WTC11 (cell line): ENCODE data around the gene BIRC3. TPM values are rescaled to one million over a fixed set of nuclear protein-coding genes. Genes with fewer than 3 reads are reported as not detected.

Experiments used
- ATAC-seq: fragments of 200-7000 bp; cut with Tn5 transposase; 2 replicates; pipeline ENCODE4 v1.10.0; 2021; ENCODE audit warnings: mild to moderate bottlenecking, moderate library complexity
- CTCF ChIA-PET: fragments of 300-600 bp; sonication (Branson Sonifier 250); formaldehyde crosslinking; loops from one replicate; lab custom pipeline; 2021; ENCODE audit warnings: antibody characterized with exemption; lab: Charles Lee
- POLR2A ChIA-PET: fragments of 350-600 bp; sonication (Branson Sonifier 250); formaldehyde crosslinking; loops from one replicate; lab custom pipeline; 2021; ENCODE audit warnings: antibody characterized with exemption; lab: Charles Lee
- DNase-seq: peaks from one replicate; pipeline ENCODE4 v3.0.0; 2021; ENCODE audit warnings: low spot score
- H3K27ac Mint-ChIP-seq: 2 replicates; pipeline ENCODE4 v1.8.0; 2021; ENCODE audit warnings: mixed read lengths
- H3K27me3 Mint-ChIP-seq: 2 replicates; pipeline ENCODE4 v1.8.0; 2021; ENCODE audit warnings: low read depth, mild to moderate bottlenecking, moderate library complexity, mixed read lengths
- H3K36me3 Mint-ChIP-seq: 2 replicates; pipeline ENCODE4 v1.8.0; 2021; ENCODE audit warnings: mixed read lengths
- H3K4me1 Mint-ChIP-seq: 2 replicates; pipeline ENCODE4 v1.8.0; 2022; ENCODE audit warnings: mixed read lengths
- H3K4me3 Mint-ChIP-seq: 2 replicates; pipeline ENCODE4 v1.8.0; 2021; ENCODE audit warnings: mild to moderate bottlenecking, moderate library complexity, mixed read lengths
- H3K9me3 Mint-ChIP-seq: 2 replicates; pipeline ENCODE4 v1.8.0; 2021; ENCODE audit warnings: mixed read lengths
- CBFB ChIP-seq: sonication (generic); formaldehyde crosslinking; IDR thresholded peaks from 2 replicates; pipeline ENCODE4 v1.8.1; 2022; ENCODE audit warnings: mild to moderate bottlenecking, low read depth, missing genetic modification reagents
- CREM ChIP-seq: sonication (generic); formaldehyde crosslinking; IDR thresholded peaks from 2 replicates; pipeline ENCODE4 v1.8.1; 2022; ENCODE audit warnings: mild to moderate bottlenecking, missing genetic modification reagents, moderate library complexity
- FOXK1 ChIP-seq: sonication (generic); formaldehyde crosslinking; IDR thresholded peaks from 2 replicates; pipeline ENCODE4 v1.8.0; 2022; ENCODE audit warnings: mild to moderate bottlenecking, moderate library complexity, missing genetic modification reagents
- GABPB1 ChIP-seq: sonication (generic); formaldehyde crosslinking; IDR thresholded peaks from 2 replicates; pipeline ENCODE4 v1.8.1; 2023; ENCODE audit warnings: mild to moderate bottlenecking, missing genetic modification reagents
- GTF2I ChIP-seq: fragments of 250-450 bp; sonication (Bioruptor Pico); conservative IDR thresholded peaks from 2 replicates; pipeline ENCODE4 v1.4.0; 2021; ENCODE audit warnings: mild to moderate bottlenecking
- MLX ChIP-seq: sonication (generic); formaldehyde crosslinking; IDR thresholded peaks from 2 replicates; pipeline ENCODE4 v1.8.1; 2023; ENCODE audit warnings: mild to moderate bottlenecking, missing genetic modification reagents, moderate library complexity
- NFE2L1 ChIP-seq: sonication (generic); formaldehyde crosslinking; IDR thresholded peaks from 2 replicates; pipeline ENCODE4 v1.8.1; 2023; ENCODE audit warnings: missing genetic modification reagents
- OVOL2 ChIP-seq: fragments of 250-450 bp; sonication (Bioruptor Pico); IDR thresholded peaks from 2 replicates; pipeline ENCODE4 v1.9.0; 2021; ENCODE audit warnings: mild to moderate bottlenecking, borderline replicate concordance
- RORB ChIP-seq: fragments of 250-450 bp; sonication (Bioruptor Pico); IDR thresholded peaks from 2 replicates; pipeline ENCODE4 v1.9.0; 2021; ENCODE audit warnings: mild to moderate bottlenecking
- SOX15 ChIP-seq: fragments of 250-450 bp; sonication (Bioruptor Pico); IDR thresholded peaks from 2 replicates; pipeline ENCODE4 v1.9.0; 2021; ENCODE audit warnings: mild to moderate bottlenecking
- STAT6 ChIP-seq: sonication (generic); formaldehyde crosslinking; conservative IDR thresholded peaks from 2 replicates; pipeline ENCODE4 v1.8.1; 2023; ENCODE audit warnings: mild to moderate bottlenecking, low read depth, missing genetic modification reagents, moderate library complexity
- TCF7 ChIP-seq: sonication (generic); formaldehyde crosslinking; IDR thresholded peaks from 2 replicates; pipeline ENCODE4 v1.8.0; 2022; ENCODE audit warnings: mild to moderate bottlenecking, low read depth, missing genetic modification reagents, moderate library complexity
- TP53 ChIP-seq: sonication (generic); formaldehyde crosslinking; IDR thresholded peaks from 2 replicates; pipeline ENCODE4 v1.8.1; 2023; ENCODE audit warnings: mild to moderate bottlenecking, missing genetic modification reagents
- ZNF281 ChIP-seq: sonication (generic); formaldehyde crosslinking; IDR thresholded peaks from 2 replicates; pipeline ENCODE4 v1.8.0; 2023; ENCODE audit warnings: mild to moderate bottlenecking, missing genetic modification reagents
- ZNF317 ChIP-seq: sonication (generic); formaldehyde crosslinking; IDR thresholded peaks from 2 replicates; pipeline ENCODE4 v1.8.1; 2023; ENCODE audit warnings: low read depth, mild to moderate bottlenecking, moderate library complexity, missing genetic modification reagents, borderline replicate concordance
- total RNA-seq: library from RNA; stranded (reverse); gene quantifications from 3 replicates; pipeline ENCODE4 v1.2.3, GENCODE V29; 2021
- TF ChIP-seq, protein P1 (sequence below): sonication (generic); formaldehyde crosslinking; IDR thresholded peaks from 2 replicates; pipeline ENCODE4 v1.8.1; 2023; ENCODE audit warnings: mild to moderate bottlenecking, missing genetic modification reagents, borderline replicate concordance
- TF ChIP-seq, protein P2 (sequence below): sonication (generic); formaldehyde crosslinking; IDR thresholded peaks from 2 replicates; pipeline ENCODE4 v1.8.1; 2023; ENCODE audit warnings: mild to moderate bottlenecking, missing genetic modification reagents, moderate library complexity

Gene BIRC3
- total RNA-seq, 1 experiment from 2014 or later = 0.33 TPM

- Mint-ChIP-seq H3K27me3 (peaks cover 2% of the 10 kb centered on the region; the same call in 1 of the 2 replicates), H3K4me3 (peak overlapping the region; percentile 22; the same call in 1 of the 2 replicates), H3K36me3 (no peaks in the 10 kb centered on the region), H3K27ac (no peak overlapping the region), H3K4me1 (peaks cover 29% of the 10 kb centered on the region), H3K9me3 (peaks cover 4% of the 10 kb centered on the region; the same call in 1 of the 2 replicates)
- TF ChIP-seq NFE2L1 (CRISPR knock-in tag) (no peak), TCF7 (no peak), RORB (CRISPR knock-in tag) (no peak), GABPB1 (no peak), TP53 (CRISPR knock-in tag) (no peak), CBFB (CRISPR knock-in tag) (no peak), CREM (CRISPR knock-in tag) (no peak), SOX15 (CRISPR knock-in tag) (no peak), STAT6 (CRISPR knock-in tag) (no peak), FOXK1 (no peak), OVOL2 (CRISPR knock-in tag) (no peak), MLX (CRISPR knock-in tag) (no peak), ZNF317 (no peak), ZNF281 (no peak), GTF2I (CRISPR knock-in tag) (no peak)
- TF ChIP-seq, protein P1, sequence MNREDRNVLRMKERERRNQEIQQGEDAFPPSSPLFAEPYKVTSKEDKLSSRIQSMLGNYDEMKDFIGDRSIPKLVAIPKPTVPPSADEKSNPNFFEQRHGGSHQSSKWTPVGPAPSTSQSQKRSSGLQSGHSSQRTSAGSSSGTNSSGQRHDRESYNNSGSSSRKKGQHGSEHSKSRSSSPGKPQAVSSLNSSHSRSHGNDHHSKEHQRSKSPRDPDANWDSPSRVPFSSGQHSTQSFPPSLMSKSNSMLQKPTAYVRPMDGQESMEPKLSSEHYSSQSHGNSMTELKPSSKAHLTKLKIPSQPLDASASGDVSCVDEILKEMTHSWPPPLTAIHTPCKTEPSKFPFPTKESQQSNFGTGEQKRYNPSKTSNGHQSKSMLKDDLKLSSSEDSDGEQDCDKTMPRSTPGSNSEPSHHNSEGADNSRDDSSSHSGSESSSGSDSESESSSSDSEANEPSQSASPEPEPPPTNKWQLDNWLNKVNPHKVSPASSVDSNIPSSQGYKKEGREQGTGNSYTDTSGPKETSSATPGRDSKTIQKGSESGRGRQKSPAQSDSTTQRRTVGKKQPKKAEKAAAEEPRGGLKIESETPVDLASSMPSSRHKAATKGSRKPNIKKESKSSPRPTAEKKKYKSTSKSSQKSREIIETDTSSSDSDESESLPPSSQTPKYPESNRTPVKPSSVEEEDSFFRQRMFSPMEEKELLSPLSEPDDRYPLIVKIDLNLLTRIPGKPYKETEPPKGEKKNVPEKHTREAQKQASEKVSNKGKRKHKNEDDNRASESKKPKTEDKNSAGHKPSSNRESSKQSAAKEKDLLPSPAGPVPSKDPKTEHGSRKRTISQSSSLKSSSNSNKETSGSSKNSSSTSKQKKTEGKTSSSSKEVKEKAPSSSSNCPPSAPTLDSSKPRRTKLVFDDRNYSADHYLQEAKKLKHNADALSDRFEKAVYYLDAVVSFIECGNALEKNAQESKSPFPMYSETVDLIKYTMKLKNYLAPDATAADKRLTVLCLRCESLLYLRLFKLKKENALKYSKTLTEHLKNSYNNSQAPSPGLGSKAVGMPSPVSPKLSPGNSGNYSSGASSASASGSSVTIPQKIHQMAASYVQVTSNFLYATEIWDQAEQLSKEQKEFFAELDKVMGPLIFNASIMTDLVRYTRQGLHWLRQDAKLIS (CRISPR knock-in tag) = no peak
- TF ChIP-seq, protein P2, sequence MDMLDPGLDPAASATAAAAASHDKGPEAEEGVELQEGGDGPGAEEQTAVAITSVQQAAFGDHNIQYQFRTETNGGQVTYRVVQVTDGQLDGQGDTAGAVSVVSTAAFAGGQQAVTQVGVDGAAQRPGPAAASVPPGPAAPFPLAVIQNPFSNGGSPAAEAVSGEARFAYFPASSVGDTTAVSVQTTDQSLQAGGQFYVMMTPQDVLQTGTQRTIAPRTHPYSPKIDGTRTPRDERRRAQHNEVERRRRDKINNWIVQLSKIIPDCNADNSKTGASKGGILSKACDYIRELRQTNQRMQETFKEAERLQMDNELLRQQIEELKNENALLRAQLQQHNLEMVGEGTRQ (CRISPR knock-in tag) = no peak
- ChIA-PET POLR2A (interaction anchor here (0.6 kb wide), 1 partner anchor 159 kb away, joined by 3 read pairs; no protein-coding TSS in a partner anchor), CTCF (interaction anchor here (1.0 to 2.8 kb wide), 15 partner anchors 10 to 355 kb away, joined by 3 to 61 read pairs (median 8); partner anchors contain the start of gene CEP126)
- DNase-seq (no peak), ATAC-seq (no peak)
These were observed 47.4 kb upstream of the BIRC3 start for GRCh38 chr11:102269927-102270326.
